Measurements from ENCODE around the gene HTT.

GRCh38 chr4:3200423-3201090 is 126.1 kb downstream of the HTT start:
- no peak for TF ChIP-seq POLR2A (IDR thresholded peaks at IDR 0.05)
- no peak for TF ChIP-seq CTCF (IDR thresholded peaks at IDR 0.05)
